Endodermal cell (in vitro differentiated cells): Measurements from ENCODE around the gene CLPSL1. TPM values are rescaled to one million over a fixed set of nuclear protein-coding genes. Genes with fewer than 3 reads are reported as not detected.

Source experiments
- DNase-seq: peaks from one replicate; pipeline ENCODE4 v3.0.0-alpha.2; 2017
- H3K27ac ChIP-seq: 2 replicates; pipeline ENCODE4 v1.5.1; 2013; ENCODE audit warnings: mild to moderate bottlenecking, low read depth, low read length, moderate library complexity
- H3K27me3 ChIP-seq: 2 replicates; pipeline ENCODE4 v1.6.1; 2013; ENCODE audit warnings: mild to moderate bottlenecking, low read length, moderate library complexity; ENCODE audit not compliant: insufficient read depth, control insufficient read depth, poor library complexity, severe bottlenecking
- H3K36me3 ChIP-seq: 2 replicates; pipeline ENCODE4 v1.7.0; 2013; ENCODE audit warnings: mild to moderate bottlenecking, low read length, moderate library complexity; ENCODE audit not compliant: control insufficient read depth, insufficient read depth
- H3K4me1 ChIP-seq: one replicate; pipeline ENCODE4 v1.7.0; 2013; ENCODE audit warnings: low read length; ENCODE audit not compliant: control insufficient read depth, insufficient read depth
- H3K4me3 ChIP-seq: 2 replicates; pipeline ENCODE4 v1.5.1; 2013; ENCODE audit warnings: mild to moderate bottlenecking, low read length, moderate library complexity
- H3K9ac ChIP-seq: 2 replicates; pipeline ENCODE4 v1.6.1; 2013; ENCODE audit warnings: mild to moderate bottlenecking, low read length, moderate library complexity; ENCODE audit not compliant: poor library complexity, severe bottlenecking; ENCODE audit errors: extremely low read depth
- H3K9me3 ChIP-seq: 2 replicates; pipeline ENCODE4 v1.6.1; 2013; ENCODE audit warnings: mild to moderate bottlenecking, low read length, moderate library complexity; ENCODE audit not compliant: control insufficient read depth
- H3K27ac Mint-ChIP-seq: 2 replicates; pipeline ENCODE4 v1.8.0; 2020; ENCODE audit warnings: mixed read lengths
- H3K27me3 Mint-ChIP-seq: 2 replicates; pipeline ENCODE4 v1.8.0; 2021; ENCODE audit warnings: mild to moderate bottlenecking, mixed read lengths; ENCODE audit not compliant: insufficient read depth
- H3K36me3 Mint-ChIP-seq: 2 replicates; pipeline ENCODE4 v1.8.0; 2020; ENCODE audit warnings: low read depth, mixed read lengths
- H3K4me1 Mint-ChIP-seq: 2 replicates; pipeline ENCODE4 v1.8.0; 2020; ENCODE audit warnings: mixed read lengths
- H3K4me3 Mint-ChIP-seq: 2 replicates; pipeline ENCODE4 v1.8.0; 2020; ENCODE audit warnings: mild to moderate bottlenecking, moderate library complexity, mixed read lengths
- H3K9me3 Mint-ChIP-seq: 2 replicates; pipeline ENCODE4 v1.8.0; 2020; ENCODE audit warnings: mild to moderate bottlenecking, mixed read lengths
- CTCF ChIP-seq: fragments of 200-600 bp; sonication (generic); conservative IDR thresholded peaks from 2 replicates; pipeline ENCODE4 v1.5.0; 2021; ENCODE audit warnings: antibody characterized with exemption, mild to moderate bottlenecking
- WGBS, 2 experiments: methylation state at CpG; one replicate each; pipeline versions ENCODE4 v1.1.5 to v1.1.7; 2013; ENCODE audit warnings: missing lambda C conversion rate in 2 of 2, mixed read lengths in 1 of 2; ENCODE audit not compliant: insufficient coverage in 1 of 2, insufficient read length in 1 of 2; 5-methylcytosine and 5-hydroxymethylcytosine counted together
- total RNA-seq, 2 donors: library from RNA; stranded (reverse); fragmentation: NEBNext Ultra II Directional in 1 of 2; extraction: Animal tissue kit (Norgen Biotek cat#: 25700) in 1 of 2; gene quantifications; 2 replicates in 1 of 2; 3 replicates in 1 of 2; pipeline ENCODE4 v1.2.1, GENCODE V29; 2021

The CLPSL1 gene
- total RNA-seq, 2 donors from 2014 or later = not detected

GRCh38 chr6:35784200-35784599 is 3.4 kb downstream of the CLPSL1 start:
- Mint-ChIP-seq H3K4me1 (no peaks in the 10 kb centered on the region), H3K9me3 (no peaks in the 10 kb centered on the region), H3K27ac (no peak overlapping the region), H3K27me3 (peaks cover 16% of the 10 kb centered on the region), H3K4me3 (no peak overlapping the region), H3K36me3 (no peaks in the 10 kb centered on the region)
- H3K4me1 ChIP-seq = no peaks in the 10 kb centered on the region
- no peaks in the 10 kb centered on the region for H3K27me3 ChIP-seq
- no peak overlapping the region for H3K4me3 ChIP-seq
- 100% methylated on average over 1 of the region's 2 CpGs; no CpG with 5 or more reads in 1 of the 2 experiments for WGBS, 2 experiments
- no peak overlapping the region for H3K9ac ChIP-seq
- no peaks in the 10 kb centered on the region for H3K9me3 ChIP-seq
- no peak overlapping the region for H3K27ac ChIP-seq
- DNase-seq = no peak
- no peaks in the 10 kb centered on the region for H3K36me3 ChIP-seq
- no peak for TF ChIP-seq CTCF

GRCh38 chr6:35786272-35786671 is 5.5 kb downstream of the CLPSL1 start:
- Mint-ChIP-seq H3K27ac (no peak overlapping the region), H3K36me3 (no peaks in the 10 kb centered on the region), H3K27me3 (peaks cover 16% of the 10 kb centered on the region), H3K9me3 (no peaks in the 10 kb centered on the region), H3K4me1 (no peaks in the 10 kb centered on the region), H3K4me3 (no peak overlapping the region)
- H3K4me3 ChIP-seq = no peak overlapping the region
- no peak for DNase-seq
- no peak for TF ChIP-seq CTCF
- no peaks in the 10 kb centered on the region for H3K27me3 ChIP-seq
- H3K27ac ChIP-seq = no peak overlapping the region
- 91 to 95% methylated on average over 2 of the region's 2 CpGs for WGBS, 2 experiments
- no peaks in the 10 kb centered on the region for H3K36me3 ChIP-seq
- no peaks in the 10 kb centered on the region for H3K4me1 ChIP-seq
- H3K9me3 ChIP-seq = no peaks in the 10 kb centered on the region
- H3K9ac ChIP-seq = no peak overlapping the region

GRCh38 chr6:35786810-35787209 is 6.0 kb downstream of the CLPSL1 start:
- no peak for TF ChIP-seq CTCF
- Histone ChIP-seq H3K36me3 (no peaks in the 10 kb centered on the region), H3K4me3 (no peak overlapping the region), H3K27ac (no peak overlapping the region), H3K9ac (no peak overlapping the region), H3K9me3 (no peaks in the 10 kb centered on the region), H3K27me3 (no peaks in the 10 kb centered on the region), H3K4me1 (no peaks in the 10 kb centered on the region)
- 92 to 94% methylated on average over 24 to 25 of the region's 25 CpGs for WGBS, 2 experiments
- Mint-ChIP-seq H3K27ac (no peak overlapping the region), H3K36me3 (no peaks in the 10 kb centered on the region), H3K27me3 (peaks cover 16% of the 10 kb centered on the region), H3K4me1 (no peaks in the 10 kb centered on the region), H3K9me3 (no peaks in the 10 kb centered on the region), H3K4me3 (no peak overlapping the region)
- no peak for DNase-seq
